NCI-H226 (cell line): ENCODE data around the gene NTF3.

Source experiments
- DNase-seq: peaks from one replicate; pipeline ENCODE4 v3.0.0-alpha.2; 2015

Gene NTF3

DNA sequence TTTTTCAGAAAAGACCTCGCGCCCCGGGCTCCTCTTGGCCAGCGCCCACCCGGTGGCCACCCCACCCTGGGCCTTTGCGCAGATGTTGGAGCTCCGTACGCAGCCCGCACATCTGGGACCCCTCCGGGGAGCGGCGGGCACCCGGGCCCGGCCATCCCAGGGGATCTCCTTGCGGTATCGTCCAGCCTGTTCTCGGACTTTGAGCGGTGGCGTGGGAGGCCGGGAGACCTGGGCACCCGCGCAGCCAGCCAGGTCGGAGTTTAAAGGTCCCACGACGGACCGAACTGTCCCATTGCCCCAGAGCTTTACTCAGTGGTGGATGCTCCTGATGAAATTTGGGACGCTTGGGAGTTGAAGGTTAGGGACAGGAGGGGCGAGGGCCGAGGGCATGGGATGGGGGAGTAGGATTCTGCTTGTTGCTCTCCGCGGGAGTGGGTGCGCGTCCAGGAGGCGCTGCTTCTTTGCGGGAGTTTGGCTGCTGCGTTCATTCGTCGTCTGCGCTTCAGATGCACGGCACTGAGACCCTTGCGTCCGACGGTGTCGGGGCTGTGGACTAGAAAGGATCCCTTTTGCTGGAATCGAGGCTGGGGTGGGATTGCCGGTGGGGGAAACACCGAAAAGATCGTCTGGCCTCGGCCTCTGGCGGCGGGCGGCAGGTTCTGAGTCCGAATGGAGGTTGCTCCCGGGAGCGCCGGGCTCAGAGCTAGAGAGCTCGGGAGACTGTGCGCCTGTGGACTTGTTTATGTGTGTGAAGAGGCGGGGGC is 1.4 kb downstream of the NTF3 start:
- no peak for DNase-seq

GRCh38 chr12:5433845-5434646 is 2.1 kb downstream of the NTF3 start:
- DNase-seq = no peak

DNA sequence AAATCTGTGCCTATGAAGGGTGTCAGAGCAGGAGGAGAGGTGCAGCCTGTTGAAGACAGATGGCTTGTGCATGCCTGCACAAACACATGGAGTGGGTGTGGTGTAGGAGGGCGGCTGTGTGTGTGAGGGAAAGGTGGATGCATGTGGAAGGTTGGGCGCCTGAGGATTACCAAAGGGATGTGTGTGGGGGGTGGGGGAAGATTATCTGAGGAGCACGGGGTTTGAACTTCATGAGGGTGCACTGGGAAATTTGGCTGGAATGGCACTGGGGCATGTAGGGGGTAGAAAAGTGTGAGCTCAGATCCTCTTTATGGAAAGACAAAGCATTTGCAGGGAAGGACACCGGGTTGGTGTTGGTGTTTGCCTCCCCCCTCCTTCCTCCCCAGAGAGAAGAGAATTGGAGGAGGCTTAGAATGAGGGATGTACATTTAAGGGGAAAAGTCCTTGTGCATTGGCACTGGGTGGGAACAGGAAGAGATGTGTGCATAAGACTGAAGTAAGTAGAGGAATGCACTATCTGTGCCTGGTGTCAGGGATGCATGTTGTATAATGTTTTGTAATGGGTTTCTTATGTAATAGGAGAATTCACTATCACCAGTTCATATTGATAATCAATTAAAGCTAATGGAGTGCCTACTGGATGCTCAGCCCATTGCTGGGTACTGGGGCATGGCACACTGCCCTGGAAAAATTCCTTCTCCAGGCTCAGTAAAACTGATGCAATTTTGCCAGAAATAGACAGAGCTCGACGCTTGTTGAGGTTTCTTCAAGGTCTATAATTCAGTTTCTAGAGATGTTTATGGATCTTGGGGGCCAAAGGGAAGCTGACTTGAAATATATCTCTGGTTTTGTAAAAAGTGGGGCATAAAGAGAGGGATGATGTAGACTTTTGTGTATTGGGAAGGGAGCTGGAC is 3.0 kb downstream of the NTF3 start:
- no peak for DNase-seq

GRCh38 chr12:5437182-5437583 is 5.3 kb downstream of the NTF3 start:
- no peak for DNase-seq

DNA sequence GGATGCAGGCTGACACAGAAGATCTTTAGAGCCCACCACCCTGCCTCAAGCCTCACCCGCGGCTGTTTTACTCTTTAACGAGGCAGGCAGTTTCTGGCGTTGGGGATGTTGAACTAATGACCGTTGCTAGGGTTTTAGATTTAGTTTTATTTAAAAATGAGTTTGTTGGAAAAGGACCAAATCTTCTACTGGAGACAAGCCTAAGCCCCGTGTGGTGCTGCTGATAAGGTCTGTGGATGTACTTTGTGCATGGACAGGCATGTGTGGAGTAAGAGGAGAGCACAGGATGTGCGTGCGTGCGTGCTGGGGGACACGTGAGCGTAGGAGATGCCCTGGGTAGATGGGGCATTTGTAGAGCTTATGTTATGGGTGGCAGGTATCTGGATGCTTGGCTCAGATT is 5.7 kb downstream of the NTF3 start:
- DNase-seq = no peak

DNA sequence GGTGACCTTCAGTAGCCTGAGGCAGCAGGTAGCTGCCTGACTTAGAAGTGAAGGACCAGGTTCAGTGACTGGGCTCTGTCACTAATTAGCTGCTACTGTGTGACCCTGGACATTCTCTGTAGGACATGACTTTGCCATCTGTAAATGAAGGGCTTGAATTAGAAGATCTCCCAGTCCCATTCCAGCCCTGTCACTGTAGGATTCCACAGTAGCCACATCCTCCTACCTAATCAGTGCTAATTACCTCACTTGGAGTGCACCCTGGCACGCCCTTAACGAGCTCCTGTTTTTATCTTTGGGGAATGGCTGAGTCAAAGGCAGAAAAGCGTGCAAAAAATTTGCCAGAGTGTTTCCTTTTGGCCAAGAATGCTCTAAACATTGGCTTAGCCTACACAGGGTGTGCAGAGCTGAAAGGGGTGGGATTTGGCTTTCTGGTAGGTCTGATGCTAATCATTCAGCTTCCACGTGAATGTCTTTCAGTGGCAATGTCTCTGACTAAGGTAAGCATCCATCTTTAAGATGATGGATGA is 6.8 kb downstream of the NTF3 start:
- no peak for DNase-seq

DNA sequence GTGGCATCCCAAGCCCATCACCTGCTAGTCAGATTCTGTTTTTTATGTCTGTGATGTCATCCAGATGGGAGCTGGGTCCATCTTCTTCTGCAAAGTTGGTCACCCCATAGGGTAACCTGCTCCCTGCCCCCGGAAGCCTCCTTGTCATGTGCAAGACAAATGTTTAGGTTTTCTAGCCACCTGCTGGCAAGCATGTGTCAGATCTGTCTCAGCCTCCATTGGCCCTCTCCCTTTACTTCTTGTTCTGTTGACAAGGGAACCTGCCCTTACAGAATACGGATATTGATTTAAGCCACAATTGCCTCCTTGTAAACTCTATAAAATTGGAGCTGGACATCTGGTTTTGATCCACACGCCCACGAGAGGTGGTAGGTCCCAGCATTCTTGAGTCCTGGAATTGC is 7.5 kb downstream of the NTF3 start:
- no peak for DNase-seq

GRCh38 chr12:5439788-5440300 is 7.9 kb downstream of the NTF3 start:
- no peak for DNase-seq

GRCh38 chr12:5440978-5441377 is 9.1 kb downstream of the NTF3 start:
- DNase-seq = no peak

DNA sequence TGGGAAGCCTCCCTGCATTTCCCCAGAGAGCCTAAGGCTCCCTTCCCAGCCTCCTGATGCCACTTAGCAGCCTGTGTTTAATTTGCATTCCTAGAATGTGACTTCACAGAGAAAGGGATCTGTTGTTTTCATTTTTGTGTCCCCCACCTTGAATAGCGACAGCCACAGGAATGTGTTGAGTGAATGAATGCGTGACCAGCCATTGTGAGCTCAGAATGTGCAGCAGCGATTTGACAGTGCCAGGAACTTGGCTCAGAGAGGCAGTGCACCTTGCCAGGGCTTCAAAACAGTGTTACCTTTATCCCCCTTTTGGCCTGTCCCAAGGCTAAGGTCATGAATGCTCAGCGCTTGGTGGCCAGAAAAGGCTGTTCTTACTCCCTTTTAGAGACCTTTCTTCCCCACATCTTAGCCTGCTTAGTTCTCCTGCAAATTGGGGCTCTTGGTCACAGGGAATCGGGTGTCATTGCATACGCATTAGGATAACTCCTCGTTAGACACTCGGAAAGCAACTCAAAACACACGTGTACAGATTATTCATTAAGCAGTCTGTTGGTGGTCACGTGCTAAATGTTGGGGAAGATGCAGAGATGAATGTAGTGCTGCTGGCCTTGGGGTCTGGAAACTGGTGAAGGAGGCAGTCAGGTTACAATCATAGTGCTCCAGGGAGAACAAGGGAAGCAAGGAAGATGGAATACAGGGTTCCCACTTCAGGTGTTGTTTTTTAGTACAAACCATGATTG is 9.8 kb downstream of the NTF3 start:
- no peak for DNase-seq

DNA sequence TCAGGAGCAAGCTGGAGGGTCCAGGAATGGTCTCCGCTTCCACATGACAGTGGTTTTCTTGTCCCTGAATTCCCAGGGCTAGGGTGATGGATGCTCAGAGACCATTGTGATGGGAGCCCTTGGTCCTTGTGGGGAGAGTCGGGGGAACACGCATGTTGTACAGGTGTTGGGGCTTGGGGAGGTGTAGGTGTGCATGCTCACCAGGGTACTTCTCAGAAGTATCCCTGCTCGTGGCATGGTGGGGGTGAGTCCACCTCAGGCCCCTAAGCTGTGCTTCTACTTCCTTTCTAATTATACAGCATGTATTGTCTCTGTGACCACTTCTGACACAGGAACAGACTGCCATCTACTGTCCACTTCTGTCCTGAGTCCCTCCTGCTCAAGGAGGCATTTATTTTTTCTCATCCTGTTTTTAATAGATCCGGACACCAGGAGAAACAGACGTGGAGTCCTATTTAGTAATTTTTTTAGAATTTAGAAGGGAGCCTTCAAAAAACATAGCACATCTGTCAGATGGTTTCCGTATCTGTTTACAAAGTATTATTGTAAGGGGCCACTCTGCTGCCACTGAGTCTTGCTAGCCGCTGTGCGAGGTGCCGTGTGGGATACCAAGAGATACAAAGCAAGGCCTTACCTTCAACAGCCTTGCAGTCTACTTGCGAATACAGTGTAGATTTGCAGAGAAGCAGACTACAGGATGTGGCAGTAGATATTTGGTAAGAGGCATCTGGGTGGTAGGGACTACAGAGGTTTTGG is 10.5 kb downstream of the NTF3 start:
- no peak for DNase-seq

DNA sequence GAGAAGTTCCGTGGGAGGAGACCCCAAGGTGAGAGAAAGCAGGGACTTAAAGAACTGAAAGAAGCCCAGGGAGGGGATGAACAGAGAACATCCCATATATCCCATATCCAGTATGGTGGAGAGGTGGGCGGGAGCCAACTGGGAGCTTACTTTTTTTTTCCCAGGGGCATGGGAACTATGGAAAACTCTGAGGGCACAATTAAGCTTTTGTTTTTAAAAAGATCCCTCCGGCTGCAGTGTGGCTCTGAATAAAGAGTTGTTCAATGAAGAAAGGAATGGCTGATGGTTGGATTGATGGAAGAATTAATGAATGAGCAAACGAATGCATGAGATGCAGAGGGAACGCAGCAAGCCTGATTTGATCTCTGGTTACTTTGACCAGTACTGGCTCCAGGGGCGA is 12.6 kb downstream of the NTF3 start:
- DNase-seq = no peak

- no peak for DNase-seq
Measured at GRCh38 chr12:5447320-5447719, 15.4 kb downstream of the NTF3 start.

DNA sequence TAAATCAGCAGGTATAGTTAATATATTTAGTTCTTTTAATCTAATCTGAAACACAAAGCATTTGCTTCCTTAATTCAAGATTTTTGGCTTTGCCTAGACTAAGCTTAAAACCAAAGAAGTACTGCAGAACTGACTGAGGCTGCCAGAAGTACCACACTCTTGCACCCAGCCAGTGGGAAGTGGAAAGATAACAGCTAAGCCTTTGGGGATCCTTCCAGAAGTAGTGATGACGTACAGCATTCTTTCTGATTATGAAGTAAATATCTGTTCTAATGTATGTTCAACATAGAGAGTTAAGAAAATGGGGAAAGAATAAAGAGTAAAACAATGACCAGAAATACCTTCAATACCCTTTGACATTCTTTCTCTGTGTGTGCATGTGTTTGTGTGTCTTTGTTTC is 19.3 kb downstream of the NTF3 start:
- DNase-seq = no peak

GRCh38 chr12:5452569-5452968 is 20.7 kb downstream of the NTF3 start:
- no peak for DNase-seq

GRCh38 chr12:5453466-5453865 is 21.6 kb downstream of the NTF3 start:
- no peak for DNase-seq

DNA sequence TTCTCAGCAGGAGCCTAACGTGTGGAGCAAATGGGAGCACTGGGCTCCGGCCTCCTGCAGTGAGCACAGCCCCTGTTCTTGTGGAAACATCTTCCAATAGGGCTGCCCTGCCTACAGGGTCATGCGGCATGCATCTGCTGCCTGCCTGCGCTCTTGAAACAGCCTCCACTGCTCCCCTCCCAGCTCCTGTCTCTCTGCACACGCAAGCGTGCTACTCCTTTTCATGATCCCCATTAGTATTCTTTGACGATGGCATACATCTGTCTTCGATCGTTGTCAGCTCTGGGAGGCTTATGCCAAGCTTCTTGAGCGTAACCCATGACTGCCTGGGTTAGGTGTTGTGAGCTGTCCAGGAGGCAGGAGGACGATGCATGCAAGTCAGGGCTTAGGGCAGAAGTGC is 23.1 kb downstream of the NTF3 start:
- no peak for DNase-seq

DNA sequence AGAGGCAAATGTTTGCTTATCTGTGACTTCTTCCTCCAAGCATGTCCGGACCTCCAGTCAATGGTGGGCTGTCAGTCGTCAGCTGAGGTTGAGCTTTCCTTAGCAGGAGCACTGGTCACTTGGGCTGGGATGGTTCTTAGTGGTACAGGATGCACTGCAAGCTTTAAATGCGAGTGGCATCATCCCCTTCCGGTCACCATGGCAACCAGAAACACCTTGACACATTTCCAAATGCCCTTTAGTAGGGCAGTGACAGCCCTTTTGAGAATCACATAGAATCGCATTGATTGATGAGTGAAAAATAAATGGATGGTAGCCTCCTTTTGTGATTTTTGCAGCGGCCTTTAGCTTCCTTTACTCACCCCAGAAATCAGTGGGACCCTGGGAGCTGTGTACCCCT is 24.1 kb downstream of the NTF3 start:
- DNase-seq = no peak

- no peak for DNase-seq
Measured at GRCh38 chr12:5456906-5457305, 25.0 kb downstream of the NTF3 start.

GRCh38 chr12:5458229-5459050 is 26.5 kb downstream of the NTF3 start:
- DNase-seq = no peak
